ENCODE measurements around the gene LIMA1.

The LIMA1 gene

GRCh38 chr12:50195832-50196231 is 87.5 kb downstream of the LIMA1 start:
- no peaks in the 10 kb centered on the region for H3K27me3 ChIP-seq (ENCODE audit: low read length)
- H3K9me2 ChIP-seq (replicated peaks; ENCODE audit: insufficient read depth, low read length), result no peaks in the 10 kb centered on the region
- H3K9me3 ChIP-seq (ENCODE audit: insufficient read depth, low read length), result no peaks in the 10 kb centered on the region
- H3K27ac ChIP-seq (ENCODE audit: low read depth, low read length), result no peak overlapping the region
- TF ChIP-seq EZH2phosphoT487 (conservative IDR thresholded peaks at IDR 0.05; ENCODE audit: low read length) (no peak), CTCF (IDR thresholded peaks at IDR 0.05; ENCODE audit: insufficient read depth, low read length, poor library complexity, severe bottlenecking) (no peak)
- no peaks in the 10 kb centered on the region for H4K20me1 ChIP-seq (ENCODE audit: low read depth, low read length)
- no peak overlapping the region for H3K4me3 ChIP-seq (ENCODE audit: insufficient read depth, low read length, poor library complexity, severe bottlenecking)
- H3K79me2 ChIP-seq (ENCODE audit: insufficient read depth, low read length), result no peaks in the 10 kb centered on the region
- no peak overlapping the region for H3K4me2 ChIP-seq (ENCODE audit: low read depth, low read length, poor library complexity, severe bottlenecking)
- H3K36me3 ChIP-seq (ENCODE audit: low read length), result peaks cover 6% of the 10 kb centered on the region; the same call in 1 of the 2 replicates
- H3K9ac ChIP-seq (ENCODE audit: low read length), result no peak overlapping the region
- no peaks in the 10 kb centered on the region; the same call in 1 of the 2 replicates for H3F3A ChIP-seq (ENCODE audit: insufficient read depth)
- no peak overlapping the region for H2AFZ ChIP-seq (ENCODE audit: low read depth, low read length, severe bottlenecking)

DNA sequence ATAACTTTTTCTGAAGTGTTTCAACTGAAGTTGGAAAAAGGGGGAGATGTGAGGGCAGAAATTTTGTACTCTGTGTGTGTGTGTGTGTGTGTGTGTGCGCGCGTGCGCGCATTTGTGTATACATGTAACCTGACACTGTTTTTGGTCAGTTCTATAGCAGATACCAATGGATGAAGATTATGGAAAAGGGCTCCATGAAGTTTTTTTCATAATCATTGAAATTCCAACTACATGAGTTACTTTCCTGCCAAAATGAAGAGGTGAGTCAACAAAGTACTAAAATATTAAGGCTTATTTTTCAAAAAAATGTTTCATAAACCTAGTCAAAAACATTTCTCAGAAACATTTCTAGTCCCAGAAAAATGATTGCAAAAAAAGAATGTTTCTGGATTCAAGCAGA is 90.4 kb downstream of the LIMA1 start:
- Histone ChIP-seq H3K4me2 (ENCODE audit: low read depth, low read length, poor library complexity, severe bottlenecking) (no peak overlapping the region), H4K20me1 (ENCODE audit: low read depth, low read length) (no peaks in the 10 kb centered on the region), H3K9ac (ENCODE audit: low read length) (no peak overlapping the region), H3K9me3 (ENCODE audit: insufficient read depth, low read length) (no peaks in the 10 kb centered on the region), H3F3A (ENCODE audit: insufficient read depth) (no peaks in the 10 kb centered on the region; the same call in 1 of the 2 replicates), H2AFZ (ENCODE audit: low read depth, low read length, severe bottlenecking) (no peak overlapping the region), H3K9me2 (replicated peaks; ENCODE audit: insufficient read depth, low read length) (no peaks in the 10 kb centered on the region), H3K36me3 (ENCODE audit: low read length) (peaks cover 3% of the 10 kb centered on the region; the same call in 1 of the 2 replicates), H3K27me3 (ENCODE audit: low read length) (no peaks in the 10 kb centered on the region), H3K79me2 (ENCODE audit: insufficient read depth, low read length) (no peaks in the 10 kb centered on the region), H3K27ac (ENCODE audit: low read depth, low read length) (no peak overlapping the region), H3K4me3 (ENCODE audit: insufficient read depth, low read length, poor library complexity, severe bottlenecking) (no peak overlapping the region)
- TF ChIP-seq CTCF (IDR thresholded peaks at IDR 0.05; ENCODE audit: insufficient read depth, low read length, poor library complexity, severe bottlenecking), result no peak
- no peak for TF ChIP-seq EZH2phosphoT487 (conservative IDR thresholded peaks at IDR 0.05; ENCODE audit: low read length)

DNA sequence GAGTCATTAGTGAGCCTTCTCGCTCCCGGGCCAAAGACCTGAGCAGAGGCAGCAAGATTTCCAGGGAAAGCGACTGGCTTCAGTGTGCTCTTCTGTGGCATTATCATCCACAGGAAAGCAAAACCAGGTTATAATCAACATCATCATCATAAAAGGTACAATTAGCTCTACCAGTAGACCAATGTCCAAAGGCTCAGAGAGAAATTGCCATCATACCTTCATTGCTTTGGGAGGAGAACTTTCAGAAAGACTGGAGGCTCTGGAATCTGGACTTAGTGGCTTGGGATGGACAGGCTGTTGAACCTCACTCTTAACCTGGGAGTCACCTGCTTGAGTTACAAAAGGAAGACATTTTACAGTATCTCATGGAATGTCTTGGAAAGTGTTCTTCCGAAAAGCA is 91.1 kb downstream of the LIMA1 start:
- Histone ChIP-seq H3K27ac (ENCODE audit: low read depth, low read length) (no peak overlapping the region), H3K9ac (ENCODE audit: low read length) (no peak overlapping the region), H3F3A (ENCODE audit: insufficient read depth) (no peaks in the 10 kb centered on the region), H4K20me1 (ENCODE audit: low read depth, low read length) (no peaks in the 10 kb centered on the region), H3K4me2 (ENCODE audit: low read depth, low read length, poor library complexity, severe bottlenecking) (no peak overlapping the region), H2AFZ (ENCODE audit: low read depth, low read length, severe bottlenecking) (no peak overlapping the region), H3K9me3 (ENCODE audit: insufficient read depth, low read length) (no peaks in the 10 kb centered on the region), H3K36me3 (ENCODE audit: low read length) (no peaks in the 10 kb centered on the region; the same call in 1 of the 2 replicates), H3K79me2 (ENCODE audit: insufficient read depth, low read length) (no peaks in the 10 kb centered on the region), H3K4me3 (ENCODE audit: insufficient read depth, low read length, poor library complexity, severe bottlenecking) (no peak overlapping the region), H3K9me2 (replicated peaks; ENCODE audit: insufficient read depth, low read length) (no peaks in the 10 kb centered on the region), H3K27me3 (ENCODE audit: low read length) (no peaks in the 10 kb centered on the region)
- no peak for TF ChIP-seq EZH2phosphoT487 (conservative IDR thresholded peaks at IDR 0.05; ENCODE audit: low read length)
- TF ChIP-seq CTCF (IDR thresholded peaks at IDR 0.05; ENCODE audit: insufficient read depth, low read length, poor library complexity, severe bottlenecking), result no peak
